ENCODE results near the gene P2RY8. TPM values are rescaled to one million over a fixed set of nuclear protein-coding genes. Genes with fewer than 3 reads are reported as not detected.
"Not testable (repeated sequence)": the region's sequence is repeated elsewhere in the genome, so short reads cannot be mapped to it uniquely, and the experiment has no call there.

P2RY8 gene, protein sequence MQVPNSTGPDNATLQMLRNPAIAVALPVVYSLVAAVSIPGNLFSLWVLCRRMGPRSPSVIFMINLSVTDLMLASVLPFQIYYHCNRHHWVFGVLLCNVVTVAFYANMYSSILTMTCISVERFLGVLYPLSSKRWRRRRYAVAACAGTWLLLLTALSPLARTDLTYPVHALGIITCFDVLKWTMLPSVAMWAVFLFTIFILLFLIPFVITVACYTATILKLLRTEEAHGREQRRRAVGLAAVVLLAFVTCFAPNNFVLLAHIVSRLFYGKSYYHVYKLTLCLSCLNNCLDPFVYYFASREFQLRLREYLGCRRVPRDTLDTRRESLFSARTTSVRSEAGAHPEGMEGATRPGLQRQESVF
- total RNA-seq (2014; rRNA removed; shearing (Covaris generic)) = 1.1 and 1.3 TPM in 2 replicates
- not detected in 2 replicates for polyA plus RNA-seq (2015; cell fraction: cytosol; rRNA removed)
- polyA plus RNA-seq (2015; cell fraction: nucleus; rRNA removed) = not detected in 2 replicates

DNA sequence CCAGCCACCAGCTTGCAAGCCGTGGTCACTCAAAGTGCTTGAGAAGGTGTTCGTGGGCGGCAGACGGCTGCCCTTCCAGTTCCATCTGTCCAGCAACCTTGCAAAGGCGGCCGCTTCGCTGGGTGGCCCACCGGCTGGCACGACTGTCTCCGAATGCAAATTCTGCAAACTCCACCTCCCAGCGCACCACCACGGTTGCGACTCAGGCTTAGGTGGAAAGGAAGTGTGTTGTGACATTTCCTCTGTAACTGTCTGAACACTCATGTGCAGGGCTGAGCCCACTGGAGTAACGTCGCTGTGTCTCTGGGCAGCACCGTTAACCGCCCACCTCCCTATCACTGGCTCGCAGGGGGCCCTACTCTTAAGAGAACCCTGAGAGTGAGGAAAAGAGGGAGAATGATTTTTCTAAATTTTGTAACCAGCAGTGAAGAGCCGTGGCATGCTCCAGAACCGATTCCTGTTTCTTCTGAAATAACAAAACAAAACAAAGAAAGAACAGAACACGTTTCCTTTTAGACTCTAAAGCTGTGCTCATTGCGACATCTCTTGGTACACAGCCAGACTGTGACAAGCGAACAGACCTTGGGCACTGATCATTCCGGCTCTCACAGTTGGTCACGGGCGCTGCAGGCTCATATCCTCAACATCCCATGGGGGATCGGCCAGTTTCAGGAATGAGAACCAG is at the start of gene P2RY8:
P2RY8 (minus strand) TSS at position 155 of the 685 bp plus-strand sequence. CDS start 70,627 bp downstream, outside the sequence.
- DNase-seq (ENCODE audit: low read depth) = peak; percentile 57

DNA sequence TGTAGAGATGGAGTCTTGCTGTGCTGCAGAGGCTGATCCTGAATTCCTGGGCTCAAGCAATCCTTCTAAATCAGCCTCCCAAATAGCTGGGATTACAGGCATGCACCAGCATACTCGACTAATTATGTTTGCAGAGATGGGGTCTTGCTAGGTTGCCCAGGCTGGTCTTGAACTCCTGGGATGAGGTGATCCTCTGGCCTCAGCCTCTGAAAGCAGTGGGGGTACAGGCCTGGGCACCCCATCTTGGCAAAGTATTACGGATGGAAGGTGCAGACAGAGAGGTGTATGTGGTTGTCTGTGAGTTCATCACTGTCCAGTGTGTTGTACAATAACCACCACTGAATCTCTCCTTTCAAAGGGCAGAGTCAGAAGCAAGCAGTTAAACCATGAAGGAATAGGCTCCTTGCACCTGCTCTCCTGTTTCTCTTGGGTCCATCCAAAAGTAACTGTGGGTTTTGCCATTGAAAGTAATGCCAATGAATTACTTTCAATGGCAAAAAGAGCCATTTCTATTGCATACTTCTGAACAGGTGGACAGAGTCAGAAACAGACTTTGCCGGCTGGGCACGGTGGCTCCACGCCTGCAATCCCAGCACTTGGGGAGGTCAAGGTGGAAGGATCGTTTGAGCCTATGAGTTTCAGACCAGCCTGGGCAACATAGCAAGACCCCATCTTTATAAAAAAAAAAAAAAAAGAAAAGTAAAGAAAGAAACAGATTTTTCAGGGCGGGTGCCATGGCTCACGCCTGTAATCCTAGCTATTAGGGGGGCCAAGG is 47.4 kb upstream of the P2RY8 start:
- DNase-seq (ENCODE audit: low read depth) = no peak

- DNase-seq (ENCODE audit: low read depth) = peak; percentile 87
These were observed 45.9 kb upstream of the P2RY8 start for GRCh38 chrX:1582686-1583437.

- DNase-seq (ENCODE audit: low read depth) = peak; percentile 58
These were observed 44.1 kb upstream of the P2RY8 start for GRCh38 chrX:1581132-1581531.

- peak; percentile 28 for DNase-seq (ENCODE audit: low read depth)
These were observed 41.7 kb upstream of the P2RY8 start for GRCh38 chrX:1578511-1579173.

DNA sequence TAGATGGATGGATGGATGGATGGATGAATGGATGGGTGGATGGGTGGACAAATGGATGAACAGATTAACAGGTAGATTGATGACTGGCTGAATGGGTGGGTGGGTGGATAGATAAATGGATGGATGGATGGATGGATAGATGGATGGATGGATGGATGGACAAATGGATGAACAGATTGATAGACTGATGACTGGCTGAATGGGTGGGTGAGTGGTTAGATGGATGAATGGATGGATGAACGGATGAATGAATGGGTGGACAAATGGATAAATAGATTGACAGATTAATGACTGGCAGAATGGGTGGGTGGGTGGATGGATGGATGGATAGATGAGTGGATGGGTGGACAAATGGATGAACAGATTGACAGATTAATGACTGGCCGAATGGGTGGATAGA is 40.9 kb upstream of the P2RY8 start:
- DNase-seq (ENCODE audit: low read depth) = no peak

DNA sequence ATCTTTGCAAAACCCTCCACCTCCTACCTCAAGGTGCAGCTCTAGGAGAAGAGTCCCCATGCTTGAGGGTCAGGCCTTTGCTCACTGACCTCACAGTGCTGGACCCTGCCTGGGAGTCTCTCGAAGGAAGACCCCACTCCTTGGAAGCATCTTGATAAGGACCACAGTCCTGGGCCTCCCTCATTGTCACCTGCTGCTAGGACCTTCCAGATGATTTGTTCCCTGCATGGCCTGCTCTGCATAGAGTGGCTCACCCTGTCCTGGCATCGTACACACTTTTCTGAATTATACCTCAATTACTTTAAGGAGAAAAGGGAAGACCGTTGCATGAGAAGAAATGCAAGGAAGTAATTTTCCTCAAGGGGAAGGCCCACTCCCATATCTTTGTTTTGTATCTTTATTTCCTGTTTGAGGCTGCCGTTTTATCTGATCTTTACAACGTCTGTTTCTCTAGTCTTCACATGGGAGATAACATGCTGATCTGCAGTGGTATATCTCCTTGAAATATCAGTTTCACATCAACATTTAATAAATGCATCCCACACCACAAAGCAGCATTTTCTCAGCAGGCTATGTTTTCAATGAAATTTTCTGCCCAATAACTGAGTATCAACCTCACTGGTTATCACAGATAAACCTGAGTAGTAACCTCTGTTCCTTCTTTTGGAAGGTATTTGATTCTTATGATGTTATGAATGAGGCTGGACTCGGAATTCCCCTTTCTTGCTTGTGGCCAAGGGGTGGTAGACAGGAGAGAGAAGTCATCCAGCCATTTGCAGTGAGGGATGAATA is 39.4 kb upstream of the P2RY8 start:
- no peak for DNase-seq (ENCODE audit: low read depth)

DNA sequence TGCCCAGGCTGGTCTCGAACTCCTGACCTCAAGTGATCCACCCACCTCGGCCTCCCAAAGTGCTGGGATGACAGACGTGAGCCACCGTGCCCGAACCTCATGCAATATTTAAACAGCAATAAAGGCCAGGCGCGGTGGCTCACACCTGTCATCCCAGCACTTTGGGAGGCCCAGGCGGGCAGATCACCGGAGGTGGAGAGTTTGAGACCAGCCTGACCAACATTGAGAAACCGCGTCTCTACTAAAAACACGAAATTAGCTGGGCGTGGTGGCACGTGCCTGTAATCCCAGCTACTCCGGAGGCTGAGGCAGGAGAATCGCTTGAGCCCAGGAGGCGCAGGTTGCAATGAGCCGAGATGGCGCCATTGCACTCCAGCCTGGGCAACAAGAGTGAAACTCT is 37.2 kb upstream of the P2RY8 start:
- not testable (repeated sequence) for DNase-seq (ENCODE audit: low read depth)

DNA sequence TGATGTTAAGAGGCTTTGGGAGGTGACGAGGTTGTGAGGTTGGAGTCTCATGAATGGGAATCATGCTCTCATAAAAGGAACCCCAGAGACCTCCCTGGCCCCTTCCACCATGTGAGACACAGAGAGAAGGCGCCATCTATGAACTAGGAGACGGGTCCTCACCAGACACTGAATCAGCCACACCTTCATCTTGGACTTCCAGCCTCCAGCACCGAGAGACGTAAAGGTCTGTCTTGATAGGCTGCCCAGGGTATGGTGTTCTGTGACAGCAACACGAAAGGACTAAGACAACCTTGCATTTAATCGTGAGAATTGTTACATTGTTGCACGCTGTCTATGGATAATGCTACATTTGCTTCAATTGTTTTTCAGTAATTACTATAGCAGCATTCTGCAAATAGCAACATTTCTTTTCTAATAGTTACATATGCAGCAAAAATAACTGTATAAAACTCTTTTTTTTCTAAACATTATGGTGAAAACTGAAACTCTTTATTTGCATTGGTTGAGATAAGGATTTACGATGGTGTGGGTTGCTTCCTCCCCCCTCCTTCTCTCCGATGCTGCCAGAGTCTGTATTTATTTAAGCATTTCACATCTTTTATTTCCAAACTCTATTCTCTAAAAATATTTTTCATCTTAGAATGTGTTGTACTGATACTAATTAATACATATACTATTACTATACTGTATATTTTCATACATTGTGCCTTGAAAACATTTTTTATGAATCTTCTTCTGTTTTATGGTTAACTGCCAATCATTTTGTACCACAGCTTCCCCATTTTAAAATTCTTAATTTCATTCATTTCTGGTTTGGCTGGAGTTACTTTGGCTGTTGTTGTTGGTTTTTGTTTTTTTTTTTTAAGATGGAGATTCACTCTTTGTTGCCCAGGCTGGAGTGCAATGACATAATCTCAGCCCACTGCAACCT is 28.0 kb upstream of the P2RY8 start:
- no peak for DNase-seq (ENCODE audit: low read depth)

DNA sequence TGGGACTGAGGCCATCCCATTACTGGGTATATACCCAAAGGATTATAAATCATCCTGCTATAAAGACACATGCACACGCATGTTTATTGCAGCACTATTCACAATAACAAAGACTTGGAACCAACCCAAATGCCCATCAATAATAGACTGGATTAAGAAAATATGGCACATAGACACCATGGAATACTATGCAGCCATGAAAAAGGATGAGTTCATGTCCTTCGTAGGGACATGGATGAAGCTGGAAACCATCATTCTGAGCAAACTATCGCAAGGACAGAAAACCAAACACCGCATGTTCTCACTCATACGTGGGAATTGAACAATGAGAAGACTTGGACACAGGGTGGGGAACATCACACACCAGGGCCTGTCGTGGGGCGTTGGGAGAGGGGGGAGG is 27.1 kb upstream of the P2RY8 start:
- not testable (repeated sequence) for DNase-seq (ENCODE audit: low read depth)

- DNase-seq (ENCODE audit: low read depth) = no peak
These were observed 24.2 kb upstream of the P2RY8 start for GRCh38 chrX:1561164-1561563.

- DNase-seq (ENCODE audit: low read depth) = no peak
These were observed 21.9 kb upstream of the P2RY8 start for GRCh38 chrX:1558761-1559468.

DNA sequence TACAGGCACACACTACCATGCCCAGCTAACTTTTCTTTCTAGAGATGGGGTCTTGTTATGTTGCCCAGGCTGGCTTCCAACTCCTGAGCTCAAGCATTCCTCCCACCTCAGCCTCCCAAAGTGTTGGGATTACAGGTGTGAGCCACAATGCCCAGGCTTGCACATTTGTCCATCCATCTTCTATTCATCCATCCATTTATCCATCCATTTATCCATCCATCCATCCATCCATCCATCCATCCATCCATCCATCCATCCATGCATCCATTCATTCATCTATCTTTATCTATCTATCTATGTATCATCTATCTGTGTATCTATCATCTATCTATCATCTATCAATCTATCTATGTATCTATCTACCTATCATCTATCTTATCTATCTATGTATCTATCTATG is 20.5 kb upstream of the P2RY8 start:
- DNase-seq (ENCODE audit: low read depth) = not testable (repeated sequence)

DNA sequence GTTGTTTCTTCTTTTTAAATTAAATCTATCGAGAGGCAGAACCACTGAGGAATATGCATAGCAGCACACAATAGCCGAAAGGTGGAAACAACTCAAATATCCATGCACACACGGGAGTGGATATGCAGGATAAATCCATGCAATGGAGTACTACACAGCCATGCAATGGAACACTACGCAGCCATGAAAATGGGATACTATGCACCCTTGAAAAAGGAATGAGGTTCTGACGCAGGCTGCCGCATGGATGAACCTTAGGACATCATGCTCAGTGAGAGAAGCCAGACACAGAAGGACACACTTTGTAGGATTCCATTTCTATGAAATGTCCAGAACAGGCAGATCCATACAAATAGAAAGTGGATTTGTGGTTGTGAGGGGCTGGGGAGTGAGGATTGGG is 18.4 kb upstream of the P2RY8 start:
- DNase-seq (ENCODE audit: low read depth) = no peak

DNA sequence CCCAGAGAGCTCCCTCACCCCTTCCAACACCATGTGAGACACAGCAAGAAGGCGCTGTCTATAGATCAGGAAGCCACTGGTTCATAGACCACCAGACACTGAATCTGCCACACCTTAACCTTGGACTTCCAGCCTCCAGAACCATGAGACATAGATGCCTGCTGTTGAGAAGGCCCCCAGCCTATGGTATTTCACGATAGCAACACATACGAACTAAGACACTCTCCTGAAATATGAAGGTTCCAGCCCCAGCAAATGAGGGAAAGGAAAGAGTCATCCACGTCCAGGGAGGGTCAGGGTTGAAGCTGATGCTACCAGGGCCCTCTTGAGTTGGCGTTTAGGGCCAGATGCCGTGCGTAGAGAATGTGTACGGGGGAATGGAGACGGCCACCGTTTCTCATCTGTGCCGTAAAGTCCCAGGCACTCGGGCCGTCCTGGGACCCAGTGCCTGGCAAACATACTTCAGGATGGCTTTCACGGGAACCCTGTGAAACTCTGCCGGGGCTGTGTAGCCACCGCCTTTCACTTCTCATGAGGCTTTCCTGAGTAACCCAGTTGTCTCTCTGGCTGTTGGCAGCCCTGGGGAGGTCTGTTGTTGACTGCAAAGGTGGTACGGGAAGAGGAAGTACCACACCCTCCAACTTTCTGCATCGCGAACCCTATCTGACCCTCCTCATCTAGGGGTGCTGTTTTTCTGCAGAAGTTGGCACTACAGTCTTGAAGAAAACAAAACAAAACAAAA is 17.7 kb upstream of the P2RY8 start:
- DNase-seq (ENCODE audit: low read depth) = no peak

DNA sequence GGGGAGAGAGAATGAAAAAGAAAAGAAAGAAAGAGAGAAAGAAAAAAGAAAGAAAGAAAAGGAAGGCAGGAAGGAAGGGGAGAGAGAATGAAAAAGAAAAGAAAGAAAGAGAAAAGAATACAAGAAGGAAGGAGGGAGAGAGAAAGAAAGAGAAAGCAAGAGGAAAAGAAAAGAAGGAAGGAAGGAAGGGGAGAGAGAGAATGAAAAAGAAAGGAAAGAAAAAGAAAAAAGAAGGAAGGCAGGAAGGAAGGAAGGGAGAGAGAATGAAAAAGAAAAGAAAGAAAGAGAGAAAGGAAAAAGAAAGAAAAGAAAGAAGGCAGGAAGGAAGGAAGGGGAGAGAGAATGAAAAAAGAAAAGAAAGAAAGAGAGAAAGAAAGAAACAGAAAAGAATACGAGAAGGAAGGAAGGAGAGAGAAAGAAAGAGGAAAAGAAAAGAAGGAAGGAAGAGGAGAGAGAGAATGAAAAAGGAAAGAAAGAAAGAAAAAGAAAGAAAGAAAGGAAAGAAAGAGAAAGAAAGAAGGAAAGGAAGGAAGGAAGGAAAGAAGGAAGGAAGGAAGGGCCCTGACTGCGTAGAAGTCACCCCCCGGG is 15.1 kb upstream of the P2RY8 start:
- no peak for DNase-seq (ENCODE audit: low read depth)

Measured in HT1080 (cell line).